ENCODE results near the gene SLC6A7.
A peak's percentile ranks its signal among the peaks of the same experiment; 100 is the strongest.

The SLC6A7 gene

GRCh38 chr5:150177721-150178120, 12.1 kb upstream of the SLC6A7 start:
- TF ChIP-seq ZNF449 (tag by site-specific recombination; IDR thresholded peaks at IDR 0.05) = peak; percentile 88
- no peak for TF ChIP-seq KLF9 (tag by site-specific recombination; IDR thresholded peaks at IDR 0.05; ENCODE audit: low read depth)
- Histone ChIP-seq H3K4me3 (ENCODE audit: low read depth, low read length) (no peak overlapping the region), H3K27ac (ENCODE audit: extremely low read depth, low read depth, low read length) (no peak overlapping the region), H3K4me1 (ENCODE audit: control insufficient read depth, insufficient read depth, low read length) (0 out of 2 replicates have a peak, but pooled peaks cover 3% of the 10 kb centered on the region), H3K36me3 (ENCODE audit: control insufficient read depth in 2 of 2, insufficient read depth in 1 of 2, low read length in 2 of 2) (no peaks in the 10 kb centered on the region), H3K9me3 (ENCODE audit: control insufficient read depth, insufficient read depth, low read depth, low read length) (no peaks in the 10 kb centered on the region)
- ChIA-PET CTCF (no interaction called here), POLR2A (no interaction called here)

GRCh38 chr5:150178262-150178661, 11.6 kb upstream of the SLC6A7 start:
- ChIA-PET POLR2A (no interaction called here), CTCF (interaction anchor here (1.4 kb wide), 1 partner anchor 10 kb away, joined by 4 read pairs; no protein-coding TSS in a partner anchor)
- no peak overlapping the region for H3K27ac ChIP-seq (ENCODE audit: extremely low read depth, low read depth, low read length)

GRCh38 chr5:150179019-150179620, 10.7 kb upstream of the SLC6A7 start:
- Histone ChIP-seq H3K4me1 (ENCODE audit: control insufficient read depth, insufficient read depth, low read length) (0 out of 2 replicates have a peak, but pooled peaks cover 3% of the 10 kb centered on the region), H3K36me3 (ENCODE audit: control insufficient read depth in 2 of 2, insufficient read depth in 1 of 2, low read length in 2 of 2) (no peaks in the 10 kb centered on the region), H3K27ac (ENCODE audit: extremely low read depth, low read depth, low read length) (no peak overlapping the region), H3K4me3 (ENCODE audit: low read depth, low read length) (no peak overlapping the region), H3K9me3 (ENCODE audit: control insufficient read depth, insufficient read depth, low read depth, low read length) (no peaks in the 10 kb centered on the region)
- CTCF ChIA-PET = interaction anchor here (0.6 to 1.4 kb wide), 4 partner anchors 10 to 547 kb away, joined by 3 to 4 read pairs (median 3); no protein-coding TSS in a partner anchor
- TF ChIP-seq ZNF624 (tag by site-specific recombination; IDR thresholded peaks at IDR 0.05) (no peak), ZNF132 (tag by site-specific recombination; IDR thresholded peaks at IDR 0.05; ENCODE audit: borderline replicate concordance) (no peak), PRDM1 (tag by site-specific recombination; IDR thresholded peaks at IDR 0.05) (no peak), ZNF561 (tag by site-specific recombination; IDR thresholded peaks at IDR 0.05; ENCODE audit: borderline replicate concordance) (no peak), ZNF843 (tag by site-specific recombination; IDR thresholded peaks at IDR 0.05) (no peak), SALL2 (tag by site-specific recombination; IDR thresholded peaks at IDR 0.05; ENCODE audit: borderline replicate concordance) (no peak), REPIN1 (tag by site-specific recombination; IDR thresholded peaks at IDR 0.05; ENCODE audit: low read depth) (no peak), ZBTB11 (tag by site-specific recombination; conservative IDR thresholded peaks at IDR 0.05; ENCODE audit: low read depth) (no peak), ZNF560 (tag by site-specific recombination; IDR thresholded peaks at IDR 0.05; ENCODE audit: borderline replicate concordance) (no peak), ZNF692 (tag by site-specific recombination; IDR thresholded peaks at IDR 0.05) (no peak), RBAK (tag by site-specific recombination; IDR thresholded peaks at IDR 0.05) (no peak), MYNN (tag by site-specific recombination; IDR thresholded peaks at IDR 0.05; ENCODE audit: borderline replicate concordance) (no peak), ZNF354C (tag by site-specific recombination; IDR thresholded peaks at IDR 0.05; ENCODE audit: borderline replicate concordance, low read depth) (no peak), ZBTB1 (tag by site-specific recombination; IDR thresholded peaks at IDR 0.05) (no peak)
- POLR2A ChIA-PET = no interaction called here

More at GRCh38 chr5:150178262-150178661, 11.6 kb upstream of the SLC6A7 start:
- no peak overlapping the region for H3K4me3 ChIP-seq (ENCODE audit: low read depth, low read length)
- 0 out of 2 replicates have a peak, but pooled peaks have one; percentile 20 for TF ChIP-seq SCRT2 (tag by site-specific recombination; IDR thresholded peaks at IDR 0.05)
- no peak for TF ChIP-seq ZNF48 (tag by site-specific recombination; IDR thresholded peaks at IDR 0.05)
- 0 out of 2 replicates have a peak, but pooled peaks cover 3% of the 10 kb centered on the region for H3K4me1 ChIP-seq (ENCODE audit: control insufficient read depth, insufficient read depth, low read length)
- H3K36me3 ChIP-seq (ENCODE audit: control insufficient read depth in 2 of 2, insufficient read depth in 1 of 2, low read length in 2 of 2) = no peaks in the 10 kb centered on the region
- no peaks in the 10 kb centered on the region for H3K9me3 ChIP-seq (ENCODE audit: control insufficient read depth, insufficient read depth, low read depth, low read length)

Measured in HEK293 (cell line).